GM18520 (cell line): ENCODE measurements around the gene ORAI2.

Source experiments
- ATAC-seq: cut with Tn5 transposase; IDR thresholded peaks from one replicate; pipeline ENCODE4 v1.9.1; 2021; ENCODE audit not compliant: unreplicated experiment

The ORAI2 gene

DNA sequence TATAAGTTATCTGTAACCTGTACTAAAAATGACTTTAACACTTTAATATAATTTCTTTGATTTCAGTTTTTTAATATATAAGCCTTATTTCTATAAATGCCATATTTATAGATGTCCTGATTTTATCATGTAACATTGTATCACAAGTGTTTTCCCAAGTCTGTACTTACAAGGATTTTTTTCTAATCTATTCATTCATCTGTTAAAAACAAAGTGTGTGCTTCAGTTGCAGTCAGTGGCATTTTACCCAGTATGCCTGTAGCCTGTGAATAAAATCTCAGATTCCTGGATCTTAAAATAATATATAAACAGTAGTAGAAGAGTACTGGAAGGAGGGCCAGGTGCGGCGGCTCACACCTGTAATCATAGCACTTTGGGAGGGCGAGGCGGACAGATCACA lies 19.8 kb upstream of the ORAI2 start:
- no peak for ATAC-seq

GRCh38 chr7:102415685-102416225 lies 17.6 kb upstream of the ORAI2 start:
- peak; percentile 46 for ATAC-seq

DNA sequence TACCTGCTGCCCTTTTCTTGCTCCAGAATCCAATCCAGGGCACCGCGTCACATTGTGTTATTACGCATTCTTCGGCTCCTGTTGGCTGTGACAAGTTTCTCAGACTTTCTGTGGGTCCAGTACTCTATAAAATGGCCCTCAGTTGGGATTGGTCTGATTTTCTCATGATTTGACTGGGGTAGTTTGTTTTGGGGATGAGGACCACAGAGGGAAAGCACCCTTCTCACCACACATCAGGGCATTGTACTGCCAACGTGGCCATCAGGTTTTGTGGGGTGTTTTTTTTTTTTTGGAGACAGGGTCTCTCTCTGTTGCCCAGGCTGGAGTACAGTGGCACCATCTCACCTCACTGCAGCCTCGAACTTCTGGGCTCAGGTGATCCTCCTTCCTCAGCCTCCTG lies 17.0 kb upstream of the ORAI2 start:
- ATAC-seq = no peak

DNA sequence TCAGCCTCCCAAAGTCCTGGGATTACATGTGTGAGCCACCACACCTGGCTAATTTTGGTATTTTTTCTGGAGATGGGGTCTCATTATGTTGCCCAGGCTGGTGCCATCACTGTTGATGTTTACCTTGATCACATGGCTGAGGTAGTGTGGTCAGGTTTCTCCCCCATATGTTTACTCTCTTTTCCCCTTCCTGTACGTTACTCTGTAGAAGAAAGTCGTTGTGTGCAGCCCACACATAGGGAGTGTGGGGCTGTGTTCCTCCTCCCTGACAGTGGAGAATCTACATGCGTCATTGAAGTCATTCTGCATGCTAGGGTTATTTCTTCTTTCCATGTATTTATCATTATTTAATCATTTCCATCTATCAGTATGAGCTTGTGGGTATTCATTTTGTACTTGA lies 16.3 kb upstream of the ORAI2 start:
- ATAC-seq = no peak

- no peak for ATAC-seq
Measured at GRCh38 chr7:102418592-102418991, 14.8 kb upstream of the ORAI2 start.

GRCh38 chr7:102421706-102422240 lies 11.6 kb upstream of the ORAI2 start:
- ATAC-seq = no peak

- no peak for ATAC-seq
Measured at GRCh38 chr7:102424129-102424551, 9.2 kb upstream of the ORAI2 start.

- no peak for ATAC-seq
Measured at GRCh38 chr7:102424787-102425218, 8.6 kb upstream of the ORAI2 start.

- peak; percentile 47 for ATAC-seq
Measured at GRCh38 chr7:102425639-102426267, 7.6 kb upstream of the ORAI2 start.

- no peak for ATAC-seq
Measured at GRCh38 chr7:102426268-102427018, 6.9 kb upstream of the ORAI2 start.

DNA sequence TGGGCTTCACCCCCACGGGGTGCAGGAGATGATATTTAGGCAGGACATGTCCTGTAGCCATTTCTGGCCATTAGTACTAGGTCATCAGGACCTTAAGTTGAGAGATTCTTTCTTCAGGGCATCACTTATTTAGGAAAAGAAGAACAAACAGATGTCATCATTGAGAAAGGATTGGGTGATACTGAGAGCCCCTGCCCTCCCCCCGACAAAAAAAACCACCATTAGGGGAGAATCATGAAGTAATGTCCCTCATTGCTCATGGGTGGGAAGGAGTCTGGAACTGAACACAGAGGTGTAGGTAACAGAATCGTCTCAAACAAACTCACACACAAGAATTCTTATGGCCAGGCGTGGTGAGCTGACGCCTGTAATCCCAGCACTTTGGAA lies 6.4 kb upstream of the ORAI2 start:
- ATAC-seq = no peak

DNA sequence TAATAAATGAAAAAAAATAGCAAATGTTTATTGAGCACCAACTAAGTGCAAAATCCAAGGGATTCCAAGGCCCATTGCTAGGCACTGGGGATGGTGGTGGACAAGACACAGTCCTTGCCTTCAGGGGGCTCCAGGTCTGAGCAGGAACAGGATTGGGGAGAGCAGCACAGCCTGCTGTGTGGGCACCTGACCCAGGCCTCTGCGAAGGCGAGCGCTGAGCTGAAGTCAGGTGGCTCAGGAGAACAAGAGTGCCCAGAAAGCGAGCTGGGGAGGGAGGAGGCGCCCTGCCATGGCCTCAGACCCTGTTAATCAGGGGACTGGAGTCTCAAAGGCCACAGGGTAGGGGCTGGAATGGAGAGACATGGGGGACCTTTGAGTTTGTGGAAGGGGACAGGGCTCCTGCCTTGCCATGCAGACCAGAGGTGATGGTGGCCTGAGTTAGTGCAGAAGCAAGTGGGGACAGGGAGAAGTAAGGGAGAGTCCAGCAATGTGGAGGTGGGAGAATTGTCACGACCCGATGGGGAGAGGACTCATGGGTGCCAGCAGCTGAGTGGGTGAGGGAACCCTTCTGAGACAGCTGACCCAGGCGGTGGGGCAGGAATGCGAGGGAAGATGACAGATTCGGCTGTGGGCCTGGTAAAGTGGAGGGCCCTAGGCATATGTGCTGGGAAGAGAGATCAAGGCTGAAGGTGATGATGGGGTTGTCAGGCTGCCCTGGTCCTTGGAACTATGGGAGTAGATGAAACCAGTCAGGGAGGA lies 4.1 kb upstream of the ORAI2 start:
- no peak for ATAC-seq

GRCh38 chr7:102431617-102432298 lies 1.6 kb upstream of the ORAI2 start:
- ATAC-seq = peak; percentile 30

- ATAC-seq = peak; percentile 21
Measured at GRCh38 chr7:102432442-102433218, 745 bp upstream of the ORAI2 start.

GRCh38 chr7:102434039-102434486 lies 688 bp downstream of the ORAI2 start:
- ATAC-seq = no peak

- no peak for ATAC-seq
Measured at GRCh38 chr7:102436118-102436517, 2.7 kb downstream of the ORAI2 start.

DNA sequence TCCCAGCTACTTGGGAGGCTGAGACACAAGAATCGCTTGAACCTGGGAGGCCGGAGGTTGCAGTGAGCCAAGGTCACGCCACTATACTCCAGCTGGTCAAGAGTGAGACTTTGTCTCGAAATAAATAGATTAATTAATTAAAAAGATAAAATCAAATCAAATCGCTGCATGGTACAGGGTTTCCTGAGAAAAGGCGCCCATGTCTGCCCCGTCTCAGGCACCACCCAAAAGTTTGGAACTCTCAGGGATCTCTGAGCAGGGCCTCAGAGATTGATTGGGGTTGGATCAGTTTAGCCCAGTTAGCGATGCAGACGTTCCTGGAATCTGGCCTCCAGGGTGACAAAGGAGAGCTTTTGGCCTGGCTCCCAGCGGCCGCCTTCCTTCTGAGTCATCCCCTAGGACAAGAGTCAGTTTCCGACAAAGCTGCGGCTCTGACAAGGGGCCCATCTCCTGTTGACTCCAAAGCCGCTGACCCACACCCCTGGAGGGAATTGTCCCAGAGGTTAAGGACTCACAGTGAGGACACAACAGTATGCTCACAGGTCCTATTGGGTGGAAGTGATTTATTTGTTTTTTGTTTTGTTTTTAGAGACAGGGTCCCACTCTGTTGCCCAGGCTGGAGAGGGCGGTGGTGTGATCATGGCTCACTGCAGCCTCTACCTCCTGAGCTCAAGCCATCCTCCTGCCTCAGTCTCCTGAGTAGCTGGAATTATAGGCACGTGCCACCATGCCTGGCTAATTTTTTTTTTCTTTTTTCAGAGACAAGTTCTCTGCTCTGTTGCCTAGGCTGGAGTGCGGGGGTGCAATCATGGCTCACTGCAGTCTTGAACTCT lies 6.8 kb downstream of the ORAI2 start:
- ATAC-seq = no peak

DNA sequence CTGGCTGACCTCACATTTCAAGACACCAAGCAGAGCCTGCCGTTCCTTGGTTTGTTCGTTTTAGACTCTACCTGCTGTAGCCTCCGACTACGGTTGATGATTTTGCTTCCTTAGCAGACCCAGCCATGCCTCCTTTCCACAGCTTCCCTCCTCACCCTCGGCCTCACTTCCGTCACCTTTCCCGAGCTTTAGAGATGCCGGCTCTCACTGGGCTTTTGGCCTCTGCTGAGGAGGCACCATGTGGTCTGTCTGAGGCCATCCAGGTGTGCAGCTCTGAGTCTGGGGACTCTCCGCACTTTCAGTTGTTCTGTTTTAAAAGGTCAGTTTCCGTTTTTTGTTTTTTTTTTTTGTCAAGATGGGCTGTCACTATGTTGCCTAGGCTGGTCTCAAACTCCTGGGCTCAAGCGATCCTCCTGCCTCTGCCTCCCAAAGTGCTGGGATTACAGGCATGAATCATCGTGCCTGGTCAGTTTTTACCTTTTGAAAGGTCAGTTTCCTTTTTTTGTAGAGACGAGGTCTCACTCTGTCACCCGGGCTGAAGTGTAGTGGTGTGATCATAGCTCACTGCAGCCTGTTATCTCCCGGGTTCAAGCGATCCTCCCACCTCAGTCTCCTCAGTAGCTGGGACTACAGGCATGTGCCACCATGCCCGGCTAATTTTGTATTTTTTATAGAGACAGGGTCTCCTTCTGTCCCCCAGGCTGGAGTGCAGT lies 11.7 kb downstream of the ORAI2 start:
- no peak for ATAC-seq
